OCI-LY1 (cell line): ENCODE measurements around the gene LHX3.

Experiments used
- H2AFZ ChIP-seq: fragments of 200-600 bp; sonication (generic), shearing (Covaris generic); 2 replicates; pipeline ENCODE4 v1.6.0; 2014; ENCODE audit warnings: antibody characterized with exemption, mild to moderate bottlenecking, low read length
- H3F3A ChIP-seq: fragments of 200-600 bp; sonication (generic), shearing (Covaris generic); 2 replicates; pipeline ENCODE4 v1.6.0; 2014; ENCODE audit warnings: mild to moderate bottlenecking, antibody characterized with exemption, low read length, moderate library complexity; ENCODE audit not compliant: insufficient read depth
- H3K27ac ChIP-seq: fragments of 200-600 bp; sonication (generic); 2 replicates; pipeline ENCODE4 v1.5.1; 2014; ENCODE audit warnings: low read length, mixed run types, mild to moderate bottlenecking, low read depth; ENCODE audit not compliant: poor library complexity, severe bottlenecking
- H3K27me3 ChIP-seq: fragments of 200-600 bp; sonication (generic); 2 replicates; pipeline ENCODE4 v1.6.0; 2014; ENCODE audit warnings: antibody characterized with exemption, mild to moderate bottlenecking, low read length, moderate library complexity; ENCODE audit not compliant: insufficient read depth
- H3K36me3 ChIP-seq: fragments of 200-600 bp; sonication (generic); 2 replicates; pipeline ENCODE4 v1.6.1; 2014; ENCODE audit warnings: mild to moderate bottlenecking, antibody characterized with exemption, low read length, moderate library complexity, mixed read lengths; ENCODE audit not compliant: insufficient read depth
- H3K4me1 ChIP-seq: fragments of 200-600 bp; sonication (generic); 2 replicates; pipeline ENCODE4 v1.5.1; 2014; ENCODE audit warnings: mild to moderate bottlenecking, low read length, moderate library complexity; ENCODE audit not compliant: insufficient read depth, severe bottlenecking
- H3K4me2 ChIP-seq: fragments of 200-600 bp; sonication (generic), shearing (Covaris generic); 2 replicates; pipeline ENCODE4 v1.6.1; 2014; ENCODE audit warnings: low read length
- H3K4me3 ChIP-seq: fragments of 200-600 bp; sonication (generic); 2 replicates; pipeline ENCODE4 v1.5.1; 2014; ENCODE audit warnings: low read length, low read depth, mild to moderate bottlenecking, mixed read lengths; ENCODE audit not compliant: poor library complexity, severe bottlenecking
- H3K79me2 ChIP-seq: fragments of 200-600 bp; shearing (Covaris generic); 2 replicates; pipeline ENCODE4 v1.6.1; 2016; ENCODE audit warnings: mixed run types, low read length, mixed read lengths; ENCODE audit not compliant: insufficient read depth
- H3K9ac ChIP-seq: fragments of 200-600 bp; sonication (generic), shearing (Covaris generic); 2 replicates; pipeline ENCODE4 v1.6.1; 2014; ENCODE audit warnings: mild to moderate bottlenecking, low read length, mixed read lengths
- H3K9me2 ChIP-seq: fragments of 200-600 bp; sonication (generic), shearing (Covaris generic); 2 replicates; pipeline ENCODE4 v1.6.1; 2014; ENCODE audit warnings: low read depth, mild to moderate bottlenecking, low read length, mixed read lengths
- H3K9me3 ChIP-seq: fragments of 200-600 bp; shearing (Covaris generic); 2 replicates; pipeline ENCODE4 v1.6.1; 2014; ENCODE audit warnings: low read length, mixed read lengths
- H4K20me1 ChIP-seq: fragments of 200-600 bp; sonication (generic), shearing (Covaris generic); 2 replicates; pipeline ENCODE4 v1.6.0; 2016; ENCODE audit warnings: mild to moderate bottlenecking, low read length; ENCODE audit not compliant: insufficient read depth
- EZH2 ChIP-seq: fragments of 200-600 bp; sonication (generic), shearing (Covaris generic); IDR thresholded peaks from 2 replicates; pipeline ENCODE4 v1.8.0; 2017; ENCODE audit warnings: borderline replicate concordance, mixed run types, mild to moderate bottlenecking, antibody characterized with exemption, low read length, moderate library complexity, mixed read lengths
- TF ChIP-seq, protein P1 (sequence below): fragments of 200-600 bp; sonication (generic), shearing (Covaris generic); IDR thresholded peaks from 2 replicates; pipeline ENCODE4 v1.5.1; 2017; ENCODE audit warnings: mild to moderate bottlenecking, antibody characterized with exemption, low read length, moderate library complexity, mixed read lengths

The LHX3 gene

GRCh38 chr9:136190237-136190601 is 14.7 kb downstream of the LHX3 start:
- H4K20me1 ChIP-seq: no peaks in the 10 kb centered on the region
- TF ChIP-seq EZH2: no peak
- TF ChIP-seq, protein P1, sequence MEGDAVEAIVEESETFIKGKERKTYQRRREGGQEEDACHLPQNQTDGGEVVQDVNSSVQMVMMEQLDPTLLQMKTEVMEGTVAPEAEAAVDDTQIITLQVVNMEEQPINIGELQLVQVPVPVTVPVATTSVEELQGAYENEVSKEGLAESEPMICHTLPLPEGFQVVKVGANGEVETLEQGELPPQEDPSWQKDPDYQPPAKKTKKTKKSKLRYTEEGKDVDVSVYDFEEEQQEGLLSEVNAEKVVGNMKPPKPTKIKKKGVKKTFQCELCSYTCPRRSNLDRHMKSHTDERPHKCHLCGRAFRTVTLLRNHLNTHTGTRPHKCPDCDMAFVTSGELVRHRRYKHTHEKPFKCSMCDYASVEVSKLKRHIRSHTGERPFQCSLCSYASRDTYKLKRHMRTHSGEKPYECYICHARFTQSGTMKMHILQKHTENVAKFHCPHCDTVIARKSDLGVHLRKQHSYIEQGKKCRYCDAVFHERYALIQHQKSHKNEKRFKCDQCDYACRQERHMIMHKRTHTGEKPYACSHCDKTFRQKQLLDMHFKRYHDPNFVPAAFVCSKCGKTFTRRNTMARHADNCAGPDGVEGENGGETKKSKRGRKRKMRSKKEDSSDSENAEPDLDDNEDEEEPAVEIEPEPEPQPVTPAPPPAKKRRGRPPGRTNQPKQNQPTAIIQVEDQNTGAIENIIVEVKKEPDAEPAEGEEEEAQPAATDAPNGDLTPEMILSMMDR: no peak
- H3K9ac ChIP-seq: no peak overlapping the region

GRCh38 chr9:136189394-136190236 is 15.3 kb downstream of the LHX3 start:
- Histone ChIP-seq H2AFZ (no peak overlapping the region), H3K36me3 (no peaks in the 10 kb centered on the region), H3K9me2 (no peaks in the 10 kb centered on the region), H4K20me1 (no peaks in the 10 kb centered on the region), H3K4me1 (no peaks in the 10 kb centered on the region), H3K79me2 (no peaks in the 10 kb centered on the region), H3K4me3 (no peak overlapping the region), H3K27ac (no peak overlapping the region), H3K4me2 (no peak overlapping the region), H3F3A (no peaks in the 10 kb centered on the region), H3K9me3 (no peaks in the 10 kb centered on the region), H3K27me3 (peaks cover 7% of the 10 kb centered on the region; the same call in 1 of the 2 replicates), H3K9ac (no peak overlapping the region)
- TF ChIP-seq, protein P1: no peak
- TF ChIP-seq EZH2: no peak

More at GRCh38 chr9:136190237-136190601, 14.7 kb downstream of the LHX3 start:
- Histone ChIP-seq H3K9me2 (no peaks in the 10 kb centered on the region), H2AFZ (no peak overlapping the region), H3K4me1 (no peaks in the 10 kb centered on the region), H3K4me3 (no peak overlapping the region), H3K4me2 (no peak overlapping the region), H3F3A (no peaks in the 10 kb centered on the region), H3K9me3 (no peaks in the 10 kb centered on the region), H3K27ac (no peak overlapping the region), H3K79me2 (no peaks in the 10 kb centered on the region), H3K27me3 (peaks cover 5% of the 10 kb centered on the region; the same call in 1 of the 2 replicates), H3K36me3 (no peaks in the 10 kb centered on the region)

GRCh38 chr9:136187683-136188586 is 17.0 kb downstream of the LHX3 start:
- TF ChIP-seq, protein P1: no peak
- no peak for TF ChIP-seq EZH2
- Histone ChIP-seq H4K20me1 (no peaks in the 10 kb centered on the region), H3K79me2 (no peaks in the 10 kb centered on the region), H3K27me3 (peaks cover 8% of the 10 kb centered on the region; the same call in 1 of the 2 replicates), H3K36me3 (no peaks in the 10 kb centered on the region), H3K9me3 (no peaks in the 10 kb centered on the region), H3K4me3 (no peak overlapping the region), H2AFZ (no peak overlapping the region), H3K9ac (no peak overlapping the region), H3K4me2 (no peak overlapping the region), H3K9me2 (no peaks in the 10 kb centered on the region), H3F3A (no peaks in the 10 kb centered on the region), H3K4me1 (no peaks in the 10 kb centered on the region), H3K27ac (no peak overlapping the region)
